Ishikawa (cell line): ENCODE results near the gene PTAFR.

Experiments
- CEBPB ChIP-seq: IDR thresholded peaks from 2 replicates; pipeline ENCODE4 v1.6.1; 2012
- CREB1 ChIP-seq: IDR thresholded peaks from 2 replicates; pipeline ENCODE4 v1.6.1; 2012; ENCODE audit warnings: low read depth
- EGR1 ChIP-seq: IDR thresholded peaks from 2 replicates; pipeline ENCODE4 v1.6.1; 2012
- EP300 ChIP-seq: IDR thresholded peaks from 2 replicates; pipeline ENCODE4 v1.6.1; 2012; ENCODE audit warnings: borderline replicate concordance
- NFIC ChIP-seq: IDR thresholded peaks from 2 replicates; pipeline ENCODE4 v1.6.1; 2012
- RAD21 ChIP-seq: IDR thresholded peaks from 2 replicates; pipeline ENCODE4 v1.6.1; 2012; ENCODE audit warnings: low read depth
- TAF1 ChIP-seq: IDR thresholded peaks from 2 replicates; pipeline ENCODE4 v1.6.1; 2012; ENCODE audit warnings: low read depth, mild to moderate bottlenecking
- TCF12 ChIP-seq: IDR thresholded peaks from 2 replicates; pipeline ENCODE4 v1.6.1; 2012; ENCODE audit warnings: low read depth
- TF ChIP-seq, protein P1 (sequence below): IDR thresholded peaks from 2 replicates; pipeline ENCODE4 v1.6.1; 2012
- TF ChIP-seq, protein P2 (sequence below): IDR thresholded peaks from 2 replicates; pipeline ENCODE4 v1.6.1; 2012
- TF ChIP-seq, protein P3 (sequence below): IDR thresholded peaks from 2 replicates; pipeline ENCODE4 v1.6.1; 2012; ENCODE audit warnings: low read depth, mild to moderate bottlenecking

DNA sequence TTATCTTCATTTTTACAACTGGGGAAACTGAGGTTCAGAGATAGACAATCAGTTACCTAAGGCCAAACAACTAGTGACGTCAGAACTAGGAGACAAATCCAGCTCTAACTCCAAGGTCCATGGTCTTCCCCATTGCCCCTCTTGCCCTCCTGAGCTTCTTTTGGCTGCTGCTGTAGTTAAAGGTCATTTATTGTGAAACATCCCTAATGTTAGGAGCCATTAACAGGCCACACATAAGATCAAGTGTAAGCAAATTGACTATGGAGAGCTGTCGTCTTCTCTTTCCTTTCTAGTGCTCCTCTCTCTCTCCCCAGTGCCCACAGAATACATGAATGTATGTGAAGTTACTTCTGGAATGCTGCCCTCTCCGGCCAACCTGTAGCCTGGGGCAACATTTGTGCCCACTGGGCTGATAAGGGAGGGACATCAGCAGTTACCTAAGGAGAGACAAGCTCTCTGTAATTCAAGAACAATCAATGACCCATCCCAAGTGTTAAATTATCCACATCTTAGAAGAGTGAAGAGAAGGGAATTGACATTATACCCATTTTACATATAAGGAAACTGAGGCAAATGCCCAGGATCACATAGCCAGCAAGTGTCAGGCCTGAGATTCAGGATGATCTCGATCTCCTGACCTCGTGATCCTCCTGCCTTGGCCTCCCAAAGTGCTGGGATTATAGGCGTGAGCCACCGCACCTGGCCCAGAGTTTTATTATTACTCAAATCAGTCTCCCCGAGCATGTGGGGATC is 40.1 kb downstream of the PTAFR start:
- no peak for TF ChIP-seq TAF1
- TF ChIP-seq, protein P1, sequence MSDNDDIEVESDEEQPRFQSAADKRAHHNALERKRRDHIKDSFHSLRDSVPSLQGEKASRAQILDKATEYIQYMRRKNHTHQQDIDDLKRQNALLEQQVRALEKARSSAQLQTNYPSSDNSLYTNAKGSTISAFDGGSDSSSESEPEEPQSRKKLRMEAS: no peak
- TF ChIP-seq RAD21: no peak
- no peak for TF ChIP-seq EP300
- TF ChIP-seq, protein P2, sequence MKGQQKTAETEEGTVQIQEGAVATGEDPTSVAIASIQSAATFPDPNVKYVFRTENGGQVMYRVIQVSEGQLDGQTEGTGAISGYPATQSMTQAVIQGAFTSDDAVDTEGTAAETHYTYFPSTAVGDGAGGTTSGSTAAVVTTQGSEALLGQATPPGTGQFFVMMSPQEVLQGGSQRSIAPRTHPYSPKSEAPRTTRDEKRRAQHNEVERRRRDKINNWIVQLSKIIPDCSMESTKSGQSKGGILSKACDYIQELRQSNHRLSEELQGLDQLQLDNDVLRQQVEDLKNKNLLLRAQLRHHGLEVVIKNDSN: no peak
- TF ChIP-seq, protein P3, sequence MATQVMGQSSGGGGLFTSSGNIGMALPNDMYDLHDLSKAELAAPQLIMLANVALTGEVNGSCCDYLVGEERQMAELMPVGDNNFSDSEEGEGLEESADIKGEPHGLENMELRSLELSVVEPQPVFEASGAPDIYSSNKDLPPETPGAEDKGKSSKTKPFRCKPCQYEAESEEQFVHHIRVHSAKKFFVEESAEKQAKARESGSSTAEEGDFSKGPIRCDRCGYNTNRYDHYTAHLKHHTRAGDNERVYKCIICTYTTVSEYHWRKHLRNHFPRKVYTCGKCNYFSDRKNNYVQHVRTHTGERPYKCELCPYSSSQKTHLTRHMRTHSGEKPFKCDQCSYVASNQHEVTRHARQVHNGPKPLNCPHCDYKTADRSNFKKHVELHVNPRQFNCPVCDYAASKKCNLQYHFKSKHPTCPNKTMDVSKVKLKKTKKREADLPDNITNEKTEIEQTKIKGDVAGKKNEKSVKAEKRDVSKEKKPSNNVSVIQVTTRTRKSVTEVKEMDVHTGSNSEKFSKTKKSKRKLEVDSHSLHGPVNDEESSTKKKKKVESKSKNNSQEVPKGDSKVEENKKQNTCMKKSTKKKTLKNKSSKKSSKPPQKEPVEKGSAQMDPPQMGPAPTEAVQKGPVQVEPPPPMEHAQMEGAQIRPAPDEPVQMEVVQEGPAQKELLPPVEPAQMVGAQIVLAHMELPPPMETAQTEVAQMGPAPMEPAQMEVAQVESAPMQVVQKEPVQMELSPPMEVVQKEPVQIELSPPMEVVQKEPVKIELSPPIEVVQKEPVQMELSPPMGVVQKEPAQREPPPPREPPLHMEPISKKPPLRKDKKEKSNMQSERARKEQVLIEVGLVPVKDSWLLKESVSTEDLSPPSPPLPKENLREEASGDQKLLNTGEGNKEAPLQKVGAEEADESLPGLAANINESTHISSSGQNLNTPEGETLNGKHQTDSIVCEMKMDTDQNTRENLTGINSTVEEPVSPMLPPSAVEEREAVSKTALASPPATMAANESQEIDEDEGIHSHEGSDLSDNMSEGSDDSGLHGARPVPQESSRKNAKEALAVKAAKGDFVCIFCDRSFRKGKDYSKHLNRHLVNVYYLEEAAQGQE: no peak
- no peak for TF ChIP-seq TCF12
- no peak for TF ChIP-seq NFIC
- no peak for TF ChIP-seq CEBPB
- TF ChIP-seq CREB1: no peak
- no peak for TF ChIP-seq EGR1
